Liver (tissue), 9 donors: ENCODE measurements around the gene ENPP3. TPM values are rescaled to one million over a fixed set of nuclear protein-coding genes. Genes with fewer than 3 reads are reported as not detected.

Experiments
- DNase-seq: peaks from one replicate; pipeline ENCODE4 v3.0.0-alpha.2; 2017; ENCODE audit warnings: low spot score
- H3K27ac ChIP-seq, 2 donors: one replicate each; pipeline ENCODE4 v1.7.0; 2013; ENCODE audit warnings: inconsistent platforms in 2 of 2, low read length in 2 of 2, control low read depth in 1 of 2, low read depth in 1 of 2, mild to moderate bottlenecking in 1 of 2
- H3K27me3 ChIP-seq, 4 donors: one replicate each; pipeline versions ENCODE4 v1.6.1 to v1.7.0; 2013; ENCODE audit warnings: low read length in 3 of 4, inconsistent platforms in 1 of 4, mild to moderate bottlenecking in 1 of 4, moderate library complexity in 1 of 4; ENCODE audit not compliant: control insufficient read depth in 4 of 4, insufficient read depth in 4 of 4
- H3K36me3 ChIP-seq, 4 donors: one replicate each; pipeline versions ENCODE4 v1.6.1 to v1.7.0; 2013; ENCODE audit warnings: low read length in 3 of 4, mild to moderate bottlenecking in 3 of 4, low read depth in 1 of 4, moderate library complexity in 1 of 4; ENCODE audit not compliant: control insufficient read depth in 4 of 4, insufficient read depth in 3 of 4
- H3K4me1 ChIP-seq, 4 donors: one replicate each; pipeline versions ENCODE4 v1.6.1 to v1.7.0; 2013; ENCODE audit warnings: low read length in 3 of 4, mild to moderate bottlenecking in 3 of 4, moderate library complexity in 1 of 4; ENCODE audit not compliant: control insufficient read depth in 4 of 4, insufficient read depth in 4 of 4
- H3K4me3 ChIP-seq, 3 donors: one replicate each; pipeline versions ENCODE4 v1.6.1 to v1.7.0; 2013; ENCODE audit warnings: low read length in 3 of 3, control low read depth in 1 of 3, low read depth in 1 of 3, mild to moderate bottlenecking in 1 of 3
- H3K9ac ChIP-seq, 2 donors: one replicate each; pipeline ENCODE4 v1.7.0; 2013; ENCODE audit warnings: low read length in 2 of 2, mild to moderate bottlenecking in 2 of 2, moderate library complexity in 2 of 2, control low read depth in 1 of 2, low read depth in 1 of 2
- H3K9me3 ChIP-seq, 4 donors: one replicate each; pipeline versions ENCODE4 v1.6.1 to v1.7.0; 2013; ENCODE audit warnings: low read length in 3 of 4; ENCODE audit not compliant: control insufficient read depth in 4 of 4
- ATF3 ChIP-seq: IDR thresholded peaks from 2 replicates; pipeline ENCODE4 v1.6.1; 2016; ENCODE audit warnings: antibody characterized with exemption
- FOXA1 ChIP-seq: IDR thresholded peaks from 2 replicates; pipeline ENCODE4 v1.6.1; 2016; ENCODE audit warnings: antibody characterized with exemption
- FOXA2 ChIP-seq: IDR thresholded peaks from 2 replicates; pipeline ENCODE4 v1.6.1; 2016; ENCODE audit warnings: antibody characterized with exemption
- GABPA ChIP-seq, 2 donors: IDR thresholded peaks in 1 of 2; conservative IDR thresholded peaks in 1 of 2; 2 replicates each; pipeline ENCODE4 v1.6.1; 2016; ENCODE audit warnings: antibody characterized with exemption in 2 of 2, mild to moderate bottlenecking in 1 of 2, moderate library complexity in 1 of 2
- HNF4A ChIP-seq, 2 donors: conservative IDR thresholded peaks; 2 replicates each; pipeline ENCODE4 v1.6.1; 2016; ENCODE audit warnings: antibody characterized with exemption in 2 of 2, mild to moderate bottlenecking in 2 of 2
- HNF4G ChIP-seq: IDR thresholded peaks from 2 replicates; pipeline ENCODE4 v1.6.1; 2016; ENCODE audit warnings: antibody characterized with exemption
- JUND ChIP-seq, 2 donors: IDR thresholded peaks; 2 replicates each; pipeline ENCODE4 v1.6.1; 2016; ENCODE audit warnings: antibody characterized with exemption in 2 of 2
- MAX ChIP-seq: IDR thresholded peaks from 2 replicates; pipeline ENCODE4 v1.6.1; 2016; ENCODE audit warnings: antibody characterized with exemption
- NR2F2 ChIP-seq: IDR thresholded peaks from 2 replicates; pipeline ENCODE4 v1.6.1; 2016; ENCODE audit warnings: antibody characterized with exemption
- RAD21 ChIP-seq, 2 donors: IDR thresholded peaks; 2 replicates each; pipeline ENCODE4 v1.6.1; 2016; ENCODE audit warnings: antibody characterized with exemption in 2 of 2, mild to moderate bottlenecking in 2 of 2
- REST ChIP-seq: IDR thresholded peaks from 2 replicates; pipeline ENCODE4 v1.6.1; 2016; ENCODE audit warnings: antibody characterized with exemption, mild to moderate bottlenecking
- RXRA ChIP-seq, 2 donors: IDR thresholded peaks; 2 replicates each; pipeline ENCODE4 v1.6.1; 2017 to 2018; ENCODE audit warnings: antibody characterized with exemption in 2 of 2, mild to moderate bottlenecking in 1 of 2
- SP1 ChIP-seq: IDR thresholded peaks from 2 replicates; pipeline ENCODE4 v1.6.1; 2018; ENCODE audit warnings: antibody characterized with exemption, mild to moderate bottlenecking
- TAF1 ChIP-seq: conservative IDR thresholded peaks from 2 replicates; pipeline ENCODE4 v1.6.1; 2016; ENCODE audit warnings: antibody characterized with exemption, mild to moderate bottlenecking
- YY1 ChIP-seq: IDR thresholded peaks from 2 replicates; pipeline ENCODE4 v1.6.1; 2016; ENCODE audit warnings: antibody characterized with exemption, mild to moderate bottlenecking
- WGBS: extraction: QIAGEN DNeasy Blood & Tissue Kit; methylation state at CpG from one replicate; pipeline ENCODE4 v1.1.7; 2013; 5-methylcytosine and 5-hydroxymethylcytosine counted together
- polyA plus RNA-seq, 2 donors: library from polyadenylated mRNA; stranded (reverse) in 1 of 2; unstranded in 1 of 2; fragments of 200-250 nt in 1 of 2; fragments of >200 nt in 1 of 2; fragmentation: Nextera tagmentation in 1 of 2; extraction: Ambion mirVana in 1 of 2; gene quantifications; one replicate each; pipeline versions ENCODE4 v1.2.1 to v1.2.3, GENCODE V29; 2013 to 2015
- total RNA-seq, 2 donors: library from RNA; depleted of rRNA; stranded (reverse); fragments of >200 nt; gene quantifications; one replicate each; pipeline ENCODE4 v1.2.3, GENCODE V29; 2014
- TF ChIP-seq, protein P1 (sequence below): IDR thresholded peaks from 2 replicates; pipeline ENCODE4 v1.6.1; 2016; ENCODE audit warnings: antibody characterized with exemption
- TF ChIP-seq, protein P2 (sequence below): fragments of 150-350 bp; IDR thresholded peaks from 2 replicates; pipeline ENCODE4 v1.5.1; 2017; ENCODE audit warnings: improper control_type of control experiment, low read depth, low read length; ENCODE audit not compliant: missing input control
- donor health status: healthy.
- donor health status: healthy.
- donor health status: healthy.
- donor health status: healthy.
- donor health status: healthy.

Gene ENPP3
- total and polyA plus RNA-seq, 4 donors = 0.51 to 6.1 (median 1.1) TPM

DNA sequence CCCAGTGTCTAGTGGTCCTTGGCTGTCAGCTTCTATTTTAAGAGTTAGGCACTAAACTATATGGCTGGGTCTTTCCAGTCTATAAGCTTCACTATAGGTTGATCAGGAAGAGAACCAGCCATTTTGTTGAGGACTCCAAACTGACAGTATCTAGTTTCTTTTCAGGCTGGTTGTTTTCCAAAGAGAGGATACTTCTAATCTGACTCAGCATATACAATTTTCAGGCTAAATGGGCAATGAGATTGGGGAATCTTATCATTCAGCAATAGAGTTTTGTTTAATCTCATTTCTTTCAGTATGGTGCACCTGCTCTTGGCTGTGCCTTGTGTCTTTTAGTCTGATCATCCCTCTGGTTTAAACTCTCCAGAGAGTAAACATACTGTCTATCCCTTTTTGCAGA is 94.1 kb downstream of the ENPP3 start:
- H3K4me3 ChIP-seq = no peak overlapping the region
- DNase-seq = no peak
- H3K9me3 ChIP-seq = peaks cover 0 to 6% (median 0%) of the 10 kb centered on the region in 4 donors
- TF ChIP-seq, protein P1, sequence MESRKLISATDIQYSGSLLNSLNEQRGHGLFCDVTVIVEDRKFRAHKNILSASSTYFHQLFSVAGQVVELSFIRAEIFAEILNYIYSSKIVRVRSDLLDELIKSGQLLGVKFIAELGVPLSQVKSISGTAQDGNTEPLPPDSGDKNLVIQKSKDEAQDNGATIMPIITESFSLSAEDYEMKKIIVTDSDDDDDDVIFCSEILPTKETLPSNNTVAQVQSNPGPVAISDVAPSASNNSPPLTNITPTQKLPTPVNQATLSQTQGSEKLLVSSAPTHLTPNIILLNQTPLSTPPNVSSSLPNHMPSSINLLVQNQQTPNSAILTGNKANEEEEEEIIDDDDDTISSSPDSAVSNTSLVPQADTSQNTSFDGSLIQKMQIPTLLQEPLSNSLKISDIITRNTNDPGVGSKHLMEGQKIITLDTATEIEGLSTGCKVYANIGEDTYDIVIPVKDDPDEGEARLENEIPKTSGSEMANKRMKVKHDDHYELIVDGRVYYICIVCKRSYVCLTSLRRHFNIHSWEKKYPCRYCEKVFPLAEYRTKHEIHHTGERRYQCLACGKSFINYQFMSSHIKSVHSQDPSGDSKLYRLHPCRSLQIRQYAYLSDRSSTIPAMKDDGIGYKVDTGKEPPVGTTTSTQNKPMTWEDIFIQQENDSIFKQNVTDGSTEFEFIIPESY = no peak
- TF ChIP-seq REST (no peak), JUND (IDR thresholded peaks at IDR 0.05) (no peak), FOXA1 (no peak), RAD21 (IDR thresholded peaks at IDR 0.05) (no peak), GABPA (IDR thresholded peaks at IDR 0.05 in 1 of 2, conservative IDR thresholded peaks at IDR 0.05 in 1 of 2) (no peak), HNF4A (conservative IDR thresholded peaks at IDR 0.05) (no peak), NR2F2 (no peak), YY1 (no peak), ATF3 (no peak), FOXA2 (no peak), HNF4G (no peak), RXRA (IDR thresholded peaks at IDR 0.05) (no peak)
- no peak overlapping the region for H3K27ac ChIP-seq
- H3K9ac ChIP-seq = no peak overlapping the region
- H3K27me3 ChIP-seq = no peaks in the 10 kb centered on the region
- H3K4me1 ChIP-seq = no peaks in the 10 kb centered on the region
- H3K36me3 ChIP-seq = peaks cover 0 to 4% (median 0%) of the 10 kb centered on the region in 4 donors

GRCh38 chr6:131733376-131734016 is 96.4 kb downstream of the ENPP3 start:
- TF ChIP-seq TAF1 = no peak
- TF ChIP-seq NR2F2 = no peak
- TF ChIP-seq SP1 = no peak
- TF ChIP-seq JUND (IDR thresholded peaks at IDR 0.05) = no peak
- no peak for TF ChIP-seq ATF3
- TF ChIP-seq, protein P1 = no peak
- TF ChIP-seq REST = no peak
- no peak for TF ChIP-seq HNF4G
- TF ChIP-seq RXRA (IDR thresholded peaks at IDR 0.05) = no peak
- TF ChIP-seq, protein P2, sequence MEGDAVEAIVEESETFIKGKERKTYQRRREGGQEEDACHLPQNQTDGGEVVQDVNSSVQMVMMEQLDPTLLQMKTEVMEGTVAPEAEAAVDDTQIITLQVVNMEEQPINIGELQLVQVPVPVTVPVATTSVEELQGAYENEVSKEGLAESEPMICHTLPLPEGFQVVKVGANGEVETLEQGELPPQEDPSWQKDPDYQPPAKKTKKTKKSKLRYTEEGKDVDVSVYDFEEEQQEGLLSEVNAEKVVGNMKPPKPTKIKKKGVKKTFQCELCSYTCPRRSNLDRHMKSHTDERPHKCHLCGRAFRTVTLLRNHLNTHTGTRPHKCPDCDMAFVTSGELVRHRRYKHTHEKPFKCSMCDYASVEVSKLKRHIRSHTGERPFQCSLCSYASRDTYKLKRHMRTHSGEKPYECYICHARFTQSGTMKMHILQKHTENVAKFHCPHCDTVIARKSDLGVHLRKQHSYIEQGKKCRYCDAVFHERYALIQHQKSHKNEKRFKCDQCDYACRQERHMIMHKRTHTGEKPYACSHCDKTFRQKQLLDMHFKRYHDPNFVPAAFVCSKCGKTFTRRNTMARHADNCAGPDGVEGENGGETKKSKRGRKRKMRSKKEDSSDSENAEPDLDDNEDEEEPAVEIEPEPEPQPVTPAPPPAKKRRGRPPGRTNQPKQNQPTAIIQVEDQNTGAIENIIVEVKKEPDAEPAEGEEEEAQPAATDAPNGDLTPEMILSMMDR = no peak
- TF ChIP-seq FOXA1 = no peak
- TF ChIP-seq MAX = no peak
- TF ChIP-seq RAD21 (IDR thresholded peaks at IDR 0.05) = no peak
- no peak for TF ChIP-seq YY1
- TF ChIP-seq GABPA (IDR thresholded peaks at IDR 0.05 in 1 of 2, conservative IDR thresholded peaks at IDR 0.05 in 1 of 2) = no peak
- Histone ChIP-seq H3K4me3 (no peak overlapping the region), H3K36me3 (no peaks in the 10 kb centered on the region), H3K27me3 (no peaks in the 10 kb centered on the region), H3K9me3 (no peaks in the 10 kb centered on the region), H3K4me1 (no peaks in the 10 kb centered on the region), H3K9ac (no peak overlapping the region), H3K27ac (no peak overlapping the region)
- WGBS = 79% methylated on average over 9 of the region's 9 CpGs
- DNase-seq = no peak
